ENCODE data around the gene SLC41A1. TPM values are rescaled to one million over a fixed set of nuclear protein-coding genes. Genes with fewer than 3 reads are reported as not detected.

The SLC41A1 gene
- total RNA-seq, 1 donor from 2014 or later: 32.2 TPM

DNA sequence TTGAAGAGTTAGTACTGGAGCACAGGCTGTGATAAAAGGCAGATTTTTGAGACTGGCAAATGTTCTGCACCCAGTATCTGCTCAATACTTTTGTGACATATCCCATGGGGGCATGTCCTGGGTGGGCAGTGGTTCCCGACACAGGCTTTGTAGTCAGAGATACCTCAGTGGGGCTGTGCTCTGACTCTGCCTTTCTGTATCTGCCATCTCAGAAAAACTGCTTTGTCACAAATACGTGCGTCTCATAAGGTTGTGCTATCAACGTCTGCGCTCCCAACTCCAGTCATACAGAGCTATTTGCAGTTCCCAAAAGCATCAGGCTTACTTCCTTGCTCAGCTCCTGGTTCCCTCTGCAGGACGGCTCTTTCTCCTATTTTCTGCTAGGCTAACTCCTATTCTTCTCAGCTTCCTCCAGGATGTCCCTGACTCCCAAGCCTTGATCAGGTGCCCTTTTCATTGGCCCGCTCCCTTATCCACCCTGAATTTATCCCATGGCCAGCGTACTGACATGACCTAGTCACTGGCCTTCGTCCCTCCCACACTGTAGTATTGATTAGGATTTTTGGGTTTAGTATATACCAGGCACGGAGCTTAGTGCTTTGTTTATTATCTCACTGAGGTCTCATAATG is 25.6 kb downstream of the SLC41A1 start:
- DNase-seq (ENCODE audit: low read depth): no peak

DNA sequence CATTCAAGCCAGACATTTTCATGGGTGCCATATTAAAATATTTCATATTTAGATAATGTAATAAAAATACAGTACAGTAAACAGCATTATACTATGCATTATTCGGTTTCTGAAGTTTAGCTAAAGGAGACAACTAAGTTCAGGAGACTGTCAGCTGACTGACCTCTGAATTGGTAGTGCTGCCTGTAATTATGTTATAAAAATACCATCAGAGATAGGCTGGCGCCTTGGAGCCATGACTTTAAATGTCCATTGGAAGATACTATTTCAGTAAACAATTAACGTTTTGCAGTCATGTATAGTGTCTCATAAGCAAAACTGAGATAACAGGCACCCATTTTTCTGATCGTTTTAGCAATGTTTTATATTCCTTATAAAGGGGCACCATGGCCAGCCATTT is 26.4 kb downstream of the SLC41A1 start:
- no peak for DNase-seq (ENCODE audit: low read depth)

DNA sequence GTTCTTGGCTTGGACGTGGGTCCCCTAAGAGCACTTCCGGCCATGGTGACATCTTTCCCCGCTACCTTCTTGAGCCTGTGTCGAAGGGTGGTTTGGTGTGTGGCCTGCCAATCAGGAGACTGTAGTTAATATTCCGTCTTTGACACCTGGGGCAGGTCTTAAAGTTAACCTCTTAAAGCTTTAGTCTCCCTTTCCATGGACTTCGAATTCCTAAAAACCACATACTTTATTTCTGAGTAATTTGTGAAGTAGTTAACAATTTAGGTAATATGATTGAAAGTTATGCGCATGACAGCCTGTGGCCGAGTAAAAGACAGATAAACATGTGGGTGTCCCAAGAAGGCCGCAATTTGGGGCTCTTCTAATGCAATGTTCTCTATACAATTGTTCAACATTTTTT is 27.6 kb downstream of the SLC41A1 start:
- DNase-seq (ENCODE audit: low read depth): no peak

DNA sequence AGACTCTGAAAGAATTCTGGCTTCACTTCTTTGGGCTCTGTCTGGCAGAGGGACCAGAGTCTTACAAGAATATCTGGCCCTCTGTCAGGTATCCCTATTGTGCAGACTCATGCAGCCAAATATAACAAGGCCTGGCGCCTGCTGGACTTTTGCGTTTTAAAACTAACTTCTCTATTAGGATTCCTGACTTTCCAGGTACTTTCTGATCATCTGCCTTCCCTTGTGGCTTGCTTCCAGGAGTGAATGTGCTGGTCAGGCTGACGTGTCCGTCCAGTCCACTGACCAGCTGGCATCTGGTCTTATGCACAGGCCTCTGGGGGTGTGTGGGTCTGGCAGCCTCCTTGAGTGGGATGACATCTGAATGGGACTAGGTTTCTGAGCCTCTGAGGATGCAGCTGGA is 29.1 kb downstream of the SLC41A1 start:
- peak; percentile 85 for DNase-seq (ENCODE audit: low read depth)

DNA sequence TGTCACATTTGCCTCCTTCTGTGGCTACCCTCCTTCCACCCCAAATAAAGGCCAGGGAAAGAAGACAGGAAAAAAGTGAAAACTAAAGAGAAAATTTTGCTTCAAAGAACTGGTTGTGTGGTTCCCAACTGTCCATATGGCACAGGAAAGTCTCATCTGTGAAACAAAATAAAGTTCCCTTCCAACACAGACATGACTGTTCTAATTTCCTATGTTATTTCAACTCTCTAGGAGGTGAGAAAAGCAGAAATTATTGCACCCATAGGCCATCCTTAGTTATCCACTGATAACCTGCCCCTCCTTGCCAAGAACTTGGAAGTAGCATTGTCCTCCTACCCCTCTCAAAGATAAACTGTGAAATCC is 29.6 kb downstream of the SLC41A1 start:
- DNase-seq (ENCODE audit: low read depth): no peak

DNA sequence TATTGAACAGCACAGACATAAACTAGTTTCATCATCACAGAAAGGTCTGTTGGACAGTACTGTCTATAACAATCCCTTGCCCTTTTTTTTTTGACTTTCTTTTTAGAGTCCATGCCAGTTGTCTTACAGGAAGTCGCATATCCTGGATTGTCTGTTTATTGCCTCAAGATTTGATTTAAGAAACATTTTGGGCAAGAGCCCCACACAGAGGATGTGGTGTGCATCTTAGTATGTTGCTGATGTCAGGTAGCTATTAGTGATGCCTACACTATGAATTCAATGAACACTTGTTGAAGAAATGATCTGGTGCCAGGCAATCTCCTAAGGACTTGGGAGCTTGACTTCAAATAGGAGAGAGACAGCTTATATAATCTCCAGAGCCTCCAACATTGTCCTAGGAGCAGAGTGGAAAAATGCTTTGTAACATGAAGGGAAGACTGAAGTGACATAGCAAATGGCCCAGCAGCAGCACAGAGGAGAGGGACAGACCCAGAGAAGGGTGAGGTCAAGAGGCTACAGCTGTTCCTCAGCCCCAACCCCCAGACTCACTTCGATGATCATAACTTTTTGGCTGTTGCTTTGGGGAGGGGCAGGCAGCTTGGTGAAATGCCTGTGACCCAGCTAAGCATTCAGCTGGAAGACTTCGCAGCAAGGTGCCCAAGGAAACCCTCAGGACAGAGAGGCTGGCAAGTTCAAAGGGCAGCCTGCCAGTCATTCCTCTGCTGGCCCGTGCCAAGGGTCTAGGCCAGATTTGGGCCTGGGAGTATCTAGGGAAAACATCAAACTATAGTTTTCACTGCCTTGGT is 30.2 kb downstream of the SLC41A1 start:
- no peak for DNase-seq (ENCODE audit: low read depth)

DNA sequence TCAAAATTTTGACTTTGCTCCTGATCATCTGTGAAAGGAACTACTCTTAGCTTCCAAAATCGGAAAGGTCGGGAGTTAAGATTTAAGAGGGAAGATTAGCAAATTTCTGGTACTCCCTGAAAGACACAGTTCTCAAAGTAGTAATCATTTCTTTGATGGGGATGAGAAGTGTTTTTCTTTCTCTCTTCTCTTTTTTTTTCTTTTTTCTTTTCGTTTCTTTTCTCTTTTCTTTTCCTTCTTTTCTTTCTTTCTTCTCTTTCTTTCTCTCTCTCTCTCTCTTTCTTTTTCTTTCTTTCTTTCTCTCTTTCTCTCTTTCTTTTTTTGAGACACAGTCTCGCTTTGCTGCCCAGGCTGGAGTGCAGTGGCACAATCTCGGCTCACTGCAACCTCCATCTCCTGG is 32.7 kb downstream of the SLC41A1 start:
- DNase-seq (ENCODE audit: low read depth): no peak

DNA sequence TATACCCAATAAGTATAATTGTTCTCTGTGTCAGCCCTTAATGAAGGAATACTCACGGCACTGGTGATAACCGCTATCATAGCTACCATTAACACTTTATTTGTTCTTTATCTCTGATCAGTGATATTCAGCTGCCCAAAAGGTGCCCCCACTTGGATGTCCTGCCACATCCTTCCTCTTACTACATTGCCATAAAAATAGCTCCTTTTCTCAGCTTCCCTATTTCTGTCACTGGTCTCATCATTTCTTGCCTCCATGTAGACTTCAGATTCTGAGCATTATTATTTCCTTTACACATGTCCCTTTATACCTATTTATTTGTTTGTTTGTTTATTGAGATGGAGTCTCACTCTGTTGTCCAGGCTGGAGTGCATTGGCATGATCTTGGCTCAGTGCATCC is 35.0 kb downstream of the SLC41A1 start:
- no peak for DNase-seq (ENCODE audit: low read depth)

DNA sequence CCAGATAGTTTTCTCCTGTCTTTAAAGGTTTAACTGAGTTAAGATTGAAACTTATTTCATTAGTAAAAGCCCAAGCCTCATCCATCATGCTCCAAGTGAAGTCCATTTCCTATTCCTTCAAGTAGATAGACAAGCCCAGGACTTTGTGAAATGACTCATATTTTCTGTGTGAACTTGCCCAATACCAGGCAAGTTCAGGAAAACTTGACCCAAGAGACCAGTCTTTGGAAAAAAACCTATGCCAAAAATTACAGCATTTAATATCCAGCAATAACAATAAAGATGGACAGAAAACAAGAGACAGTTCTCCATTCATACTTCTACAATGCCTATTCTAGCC is 37.3 kb downstream of the SLC41A1 start:
- peak; percentile 74 for DNase-seq (ENCODE audit: low read depth)

DNA sequence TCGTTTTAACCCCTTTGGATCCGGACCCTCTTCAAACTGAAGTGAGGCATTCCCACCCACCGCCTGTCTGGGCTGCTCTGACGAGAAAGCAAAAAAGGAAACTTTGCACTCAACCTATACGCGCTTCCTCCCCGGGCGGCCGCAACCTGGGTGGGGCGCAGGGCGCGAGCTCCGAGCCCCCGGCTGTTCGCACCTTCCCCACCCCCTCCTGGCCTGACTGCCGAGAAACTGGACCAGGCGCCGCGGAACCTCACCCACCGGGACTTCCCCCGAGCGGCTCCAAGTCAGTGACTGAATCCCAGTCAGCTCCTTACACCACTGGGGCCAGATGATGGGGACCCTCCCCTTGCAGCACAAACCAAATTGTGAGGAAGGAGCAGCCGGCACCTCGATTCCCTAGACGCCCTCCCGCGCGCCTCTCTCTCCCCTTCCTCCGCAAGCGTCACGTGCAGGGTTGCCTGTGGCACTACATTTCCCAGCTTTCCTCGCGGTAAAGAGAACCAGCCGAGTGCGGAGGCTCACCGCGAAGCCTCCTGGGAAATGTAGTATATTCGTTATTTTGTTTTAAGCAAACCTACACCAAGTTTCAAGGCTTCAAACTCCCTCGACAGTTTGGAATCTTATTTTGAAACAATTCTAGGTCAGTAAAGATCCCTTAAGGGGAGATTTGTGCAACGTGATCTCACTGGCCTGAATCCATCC is 37.8 kb downstream of the SLC41A1 start, which contains the start of gene RAB29:
Gene RAB29, minus strand, starts transcription at position 468 of the 702 bp plus-strand sequence. CDS start 526 bp downstream, outside the sequence.
- DNase-seq (ENCODE audit: low read depth): peak; percentile 62

DNA sequence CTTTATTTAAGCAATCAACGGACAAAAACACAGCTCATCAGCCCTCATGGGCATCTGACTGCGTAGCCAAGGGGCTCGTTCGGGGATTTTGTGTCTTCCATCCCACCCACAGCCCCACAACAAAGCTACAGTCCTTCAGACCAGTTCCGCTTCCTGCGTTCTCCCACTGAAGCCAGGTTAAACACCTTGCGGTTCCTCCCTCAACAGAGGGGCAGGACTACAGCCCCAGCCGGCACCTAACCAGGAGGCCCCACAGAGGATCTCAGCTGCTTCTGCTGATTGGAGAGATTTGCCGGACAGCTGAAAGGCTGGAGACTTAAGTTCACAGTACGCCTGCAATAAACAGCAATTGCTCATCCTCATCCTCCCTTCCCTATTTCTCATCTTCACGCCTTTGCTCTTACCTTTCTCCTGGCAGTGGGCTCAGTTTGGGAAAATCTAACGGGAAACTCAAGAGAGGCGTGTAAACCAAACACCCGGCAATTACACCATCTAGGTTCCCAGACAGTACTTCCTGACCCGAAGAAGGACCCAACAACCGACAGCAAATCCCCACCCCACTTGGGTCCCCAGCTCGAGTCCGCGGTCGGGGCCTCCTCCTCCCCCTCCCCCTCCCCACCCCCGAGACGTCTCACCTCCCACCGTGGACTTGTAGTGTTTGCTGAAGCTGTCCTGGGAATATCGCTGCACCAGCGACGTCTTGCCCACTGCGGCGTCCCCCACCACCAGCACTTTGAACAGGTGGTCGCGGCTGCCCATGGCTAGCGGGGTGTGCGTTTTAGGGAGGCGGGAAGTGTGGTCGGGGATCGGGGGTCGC is 38.6 kb downstream of the SLC41A1 start:
- DNase-seq (ENCODE audit: low read depth): peak; percentile 23

DNA sequence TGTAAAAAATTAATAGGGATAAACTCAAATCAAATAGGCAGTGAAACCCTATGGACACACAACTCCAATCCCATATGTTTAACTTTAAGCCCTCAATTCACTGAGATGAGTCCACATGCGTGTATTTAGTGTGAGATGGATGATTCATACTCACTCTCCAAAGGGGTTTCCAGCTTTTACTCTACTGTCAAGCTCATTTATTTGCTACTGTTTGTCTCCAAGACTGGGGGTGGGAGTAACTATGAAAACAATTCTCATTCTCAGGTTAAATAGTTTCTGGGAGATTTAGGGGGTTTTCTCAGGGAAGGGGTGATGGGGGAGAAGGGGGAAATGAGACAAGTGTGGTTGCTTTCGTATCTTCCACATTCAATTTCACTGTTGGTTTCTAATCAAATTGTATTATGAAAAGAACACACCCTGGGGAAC is 40.4 kb downstream of the SLC41A1 start:
- DNase-seq (ENCODE audit: low read depth): no peak

DNA sequence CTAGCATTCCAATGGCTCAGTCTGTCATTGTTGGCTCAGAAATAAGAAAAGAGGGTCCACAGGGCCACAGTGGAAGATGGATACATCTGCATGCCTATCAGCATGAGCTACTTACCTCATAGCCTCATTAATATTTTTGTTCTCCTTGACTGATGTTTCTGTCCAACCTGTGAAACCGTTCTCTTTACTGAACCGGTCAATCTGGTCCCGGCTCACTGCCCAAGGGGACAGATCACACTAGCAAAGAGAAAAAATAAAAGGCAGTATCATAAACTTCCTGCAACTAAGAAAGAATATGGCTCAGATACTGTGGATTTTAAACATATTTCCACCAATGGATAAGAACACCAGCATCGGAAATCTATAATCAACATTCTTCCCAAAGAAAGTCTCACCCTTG is 42.4 kb downstream of the SLC41A1 start:
- no peak for DNase-seq (ENCODE audit: low read depth)

DNA sequence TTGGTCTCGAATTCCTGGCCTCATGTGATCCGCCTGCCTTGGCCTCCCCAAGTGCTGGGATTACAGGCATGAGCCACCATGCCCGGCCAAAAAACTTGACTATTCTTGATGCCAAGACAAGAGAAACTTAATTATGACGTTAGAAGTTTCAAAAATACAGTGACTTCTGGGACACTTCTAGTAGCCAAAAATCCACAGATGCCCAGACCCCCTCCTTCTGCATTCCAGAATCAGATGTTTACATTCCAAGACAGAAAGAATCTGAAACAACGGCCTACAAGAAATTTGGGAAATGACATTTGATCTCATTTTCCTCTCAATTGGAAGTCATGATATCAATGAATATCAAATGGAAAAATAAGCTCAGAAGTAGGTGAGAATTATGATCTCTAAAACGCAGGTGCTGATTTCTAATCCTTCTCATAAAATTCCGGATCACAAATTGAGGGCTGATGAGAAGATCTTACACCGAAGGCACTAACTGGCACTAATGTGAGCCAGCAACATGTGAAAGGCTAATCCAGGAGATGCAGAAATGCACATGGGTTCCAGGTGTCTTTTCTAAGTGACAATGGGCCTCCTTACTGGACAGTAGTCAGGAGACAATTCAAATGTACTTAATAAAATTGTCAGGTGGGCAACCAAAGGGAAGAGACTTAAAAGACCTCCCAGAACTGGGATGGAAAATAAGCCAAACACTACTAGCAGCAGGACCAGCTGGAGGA is 43.2 kb downstream of the SLC41A1 start:
- DNase-seq (ENCODE audit: low read depth): no peak

DNA sequence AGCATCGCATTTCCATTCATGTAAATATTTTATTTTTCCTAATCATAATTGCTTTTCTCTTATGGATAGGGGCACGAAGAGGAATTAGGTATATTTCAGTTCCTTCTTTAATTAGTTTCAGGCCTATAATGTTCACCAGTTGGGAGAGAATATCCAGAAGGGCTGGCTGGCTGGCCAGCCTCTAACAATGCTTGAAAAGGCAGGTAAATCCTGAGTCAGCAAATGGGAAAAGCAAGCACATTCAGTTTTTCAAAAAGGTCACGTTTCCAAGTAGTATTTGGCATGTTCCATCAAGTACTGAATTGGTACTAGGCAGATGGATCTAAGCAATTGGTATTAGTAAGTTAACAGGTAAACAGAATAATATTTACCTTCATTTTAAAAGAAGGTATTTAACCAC is 45.8 kb downstream of the SLC41A1 start:
- DNase-seq (ENCODE audit: low read depth): no peak

DNA sequence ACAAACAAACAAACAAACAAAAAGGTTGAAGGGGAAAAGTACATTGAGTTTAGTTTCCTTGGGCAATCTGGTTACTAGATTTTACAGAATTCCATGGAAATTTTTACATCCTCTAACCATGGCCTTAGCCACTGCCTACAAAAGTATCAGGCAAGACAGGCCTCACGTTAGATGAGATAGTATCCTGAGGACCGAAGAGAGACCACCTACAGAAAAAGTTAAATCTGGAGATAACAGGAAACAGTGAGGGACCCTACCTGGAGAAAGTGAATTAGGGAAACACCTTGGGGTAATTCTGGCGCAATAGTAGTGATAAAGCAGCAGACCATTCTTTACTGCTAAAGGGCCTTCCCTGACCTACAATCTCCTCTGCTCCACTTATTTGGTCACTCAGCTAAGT is 46.4 kb downstream of the SLC41A1 start:
- no peak for DNase-seq (ENCODE audit: low read depth)

DNA sequence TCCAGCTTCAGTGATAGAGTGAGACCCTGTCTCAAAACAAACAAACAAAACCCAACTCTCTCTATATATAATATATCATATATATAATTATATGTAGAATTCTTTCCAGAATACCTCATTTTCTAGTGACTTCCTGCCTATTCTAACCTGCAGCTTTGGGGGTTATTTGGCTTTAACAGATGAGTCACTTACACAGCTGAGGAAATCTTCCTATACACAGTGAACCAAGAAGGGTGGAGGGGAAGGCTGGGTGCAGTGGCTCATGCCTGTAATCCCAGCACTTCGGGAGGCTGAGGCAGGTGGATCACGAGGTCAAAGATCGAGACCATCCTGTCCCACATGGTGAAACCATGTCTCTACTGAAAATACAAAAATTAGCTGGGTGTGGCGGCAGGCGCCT is 47.0 kb downstream of the SLC41A1 start:
- peak; percentile 68 for DNase-seq (ENCODE audit: low read depth)

DNA sequence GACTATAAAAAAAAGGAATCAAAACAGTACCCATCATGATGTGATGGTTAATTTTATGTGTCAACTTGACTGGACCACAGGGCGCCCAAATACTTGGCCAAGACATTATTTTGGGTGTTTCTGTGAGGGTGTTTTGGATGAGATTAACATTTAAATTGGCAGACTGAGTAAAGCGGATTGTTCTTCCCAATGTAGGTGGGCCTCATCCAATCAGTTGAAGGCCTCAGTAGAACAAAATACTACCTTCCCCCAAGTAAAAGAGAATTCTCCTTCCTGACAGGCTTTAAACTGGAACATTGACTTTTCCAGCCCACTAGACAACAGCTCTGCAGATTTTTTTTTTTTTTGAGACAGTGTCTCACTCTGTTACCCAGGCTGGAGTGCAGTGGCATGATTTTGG is 48.4 kb downstream of the SLC41A1 start:
- no peak for DNase-seq (ENCODE audit: low read depth)

DNA sequence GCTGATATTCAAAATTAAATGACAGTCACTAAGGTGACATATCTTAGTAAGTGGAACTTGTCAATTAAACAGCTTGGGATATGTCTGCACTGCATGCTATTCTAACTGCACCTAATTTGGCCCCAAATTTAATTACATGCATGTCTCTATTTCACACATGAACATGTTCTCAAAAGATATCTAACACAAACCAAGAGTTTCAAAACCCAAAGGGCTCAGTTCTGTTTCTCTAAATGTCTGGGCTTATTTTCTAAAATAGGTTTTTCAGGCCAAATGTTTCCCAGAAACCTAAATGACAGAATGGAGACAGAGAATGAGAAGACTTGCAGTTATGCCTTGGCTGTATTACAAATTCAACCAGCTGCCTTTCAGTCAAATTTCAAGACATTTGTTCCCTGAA is 49.0 kb downstream of the SLC41A1 start:
- DNase-seq (ENCODE audit: low read depth): no peak

DNA sequence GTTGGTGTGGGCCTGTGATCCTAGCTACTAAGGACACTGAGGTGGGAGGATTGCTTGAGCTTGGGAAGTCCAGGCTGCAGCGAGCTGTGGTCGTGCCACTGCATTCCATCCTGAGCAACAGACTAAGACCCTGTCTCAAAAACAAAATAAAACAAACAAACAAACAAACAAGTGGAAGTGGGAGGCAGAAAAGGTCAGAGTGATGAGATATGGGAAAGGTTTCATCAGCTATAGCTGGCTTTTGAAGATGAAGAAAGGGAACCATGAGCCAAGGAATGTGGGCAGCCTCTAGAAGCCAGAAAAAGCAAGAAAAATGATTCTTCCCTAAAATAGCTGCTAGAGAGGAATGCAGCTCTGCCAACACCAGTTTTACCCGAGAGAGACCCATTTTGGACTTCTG is 52.4 kb downstream of the SLC41A1 start:
- DNase-seq (ENCODE audit: low read depth): no peak

DNA sequence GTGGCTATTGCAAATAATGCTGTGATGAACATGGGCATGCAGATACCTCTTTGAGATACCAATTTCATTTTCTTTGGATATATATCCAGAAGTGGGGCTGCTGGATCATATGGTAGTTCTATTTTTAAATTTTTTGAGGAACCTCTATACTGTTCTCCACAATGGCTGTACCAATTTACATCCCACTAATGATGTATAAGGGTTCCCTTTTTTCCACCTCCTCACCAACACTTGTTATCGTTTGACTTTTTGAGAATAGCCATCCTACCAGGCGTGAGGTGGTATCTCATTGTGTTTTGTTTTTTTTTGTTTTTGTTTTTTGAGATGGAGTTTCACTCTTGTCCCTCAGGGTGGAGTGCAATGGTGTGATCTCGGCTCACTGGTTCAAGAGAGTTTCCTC is 56.4 kb downstream of the SLC41A1 start:
- no peak for DNase-seq (ENCODE audit: low read depth)

Data from renal cortical epithelial cell (primary cell).